CD4-positive, alpha-beta memory T cell (primary cell): ENCODE measurements around the gene FASLG. TPM values are rescaled to one million over a fixed set of nuclear protein-coding genes. Genes with fewer than 3 reads are reported as not detected.

Experiments used
- CTCF ChIA-PET: fragments of 350-600 bp; sonication (Branson Sonifier 250); formaldehyde crosslinking; loops from one replicate; lab custom pipeline; 2021; ENCODE audit warnings: inconsistent platforms; ENCODE audit not compliant: partially characterized antibody; lab: Charles Lee
- POLR2A ChIA-PET: fragments of 350-600 bp; sonication (Branson Sonifier 250); formaldehyde crosslinking; loops from one replicate; lab custom pipeline; 2021; ENCODE audit not compliant: partially characterized antibody; lab: Charles Lee
- DNase-seq, 5 donors: peaks; one replicate each; pipeline versions ENCODE4 v3.0.0 to v3.0.0-alpha.2; 2020 to 2022; ENCODE audit warnings: mixed read lengths in 1 of 5
- H3K27ac ChIP-seq: one replicate; pipeline ENCODE4 v1.7.0; 2013; ENCODE audit warnings: low read depth, low read length
- H3K27me3 ChIP-seq: 2 replicates; pipeline ENCODE4 v1.7.0; 2013; ENCODE audit warnings: mild to moderate bottlenecking, low read length, moderate library complexity; ENCODE audit not compliant: insufficient read depth
- H3K36me3 ChIP-seq: 2 replicates; pipeline ENCODE4 v1.7.0; 2013; ENCODE audit warnings: mild to moderate bottlenecking, low read length, moderate library complexity; ENCODE audit not compliant: insufficient read depth
- H3K4me1 ChIP-seq: 2 replicates; pipeline ENCODE4 v1.7.0; 2013; ENCODE audit warnings: mild to moderate bottlenecking, low read length, moderate library complexity; ENCODE audit not compliant: insufficient read depth
- H3K4me3 ChIP-seq, 2 donors: one replicate each; pipeline ENCODE4 v1.7.0; 2013; ENCODE audit warnings: low read length in 2 of 2, mild to moderate bottlenecking in 1 of 2
- H3K9me3 ChIP-seq, 2 donors: one replicate each; pipeline ENCODE4 v1.7.0; 2013; ENCODE audit warnings: low read length in 2 of 2, control low read depth in 1 of 2; ENCODE audit not compliant: control insufficient read depth in 1 of 2
- H3K27ac Mint-ChIP-seq, 7 donors: one replicate each; pipeline ENCODE4 v1.8.0; 2020 to 2021; ENCODE audit warnings: mixed read lengths in 7 of 7, mild to moderate bottlenecking in 6 of 7, inconsistent platforms in 3 of 7, moderate library complexity in 3 of 7
- H3K27me3 Mint-ChIP-seq, 2 donors: one replicate each; pipeline ENCODE4 v1.8.0; 2020 to 2021; ENCODE audit warnings: mixed read lengths in 2 of 2
- H3K36me3 Mint-ChIP-seq, 2 donors: one replicate each; pipeline ENCODE4 v1.8.0; 2020 to 2021; ENCODE audit warnings: mixed read lengths in 2 of 2, inconsistent platforms in 1 of 2, mild to moderate bottlenecking in 1 of 2
- H3K4me1 Mint-ChIP-seq, 4 donors: one replicate each; pipeline ENCODE4 v1.8.0; 2020 to 2021; ENCODE audit warnings: mixed read lengths in 4 of 4, mild to moderate bottlenecking in 1 of 4
- H3K4me3 Mint-ChIP-seq, 8 donors: one replicate each; pipeline ENCODE4 v1.8.0; 2020 to 2021; ENCODE audit warnings: mixed read lengths in 8 of 8, mild to moderate bottlenecking in 7 of 8, moderate library complexity in 6 of 8, inconsistent platforms in 3 of 8
- H3K9me3 Mint-ChIP-seq, 8 donors: one replicate each; pipeline ENCODE4 v1.8.0; 2020 to 2021; ENCODE audit warnings: mixed read lengths in 8 of 8, mild to moderate bottlenecking in 5 of 8, inconsistent platforms in 3 of 8, moderate library complexity in 1 of 8
- intact Hi-C: fragments of 100-400 bp; cut with micrococcal nuclease; formaldehyde crosslinking; loops from one replicate; pipeline ENCODE4 v1.15.1; 2023
- polyA plus RNA-seq, 2 donors: library from polyadenylated mRNA; unstranded; fragments of 300-500 nt; fragmentation: Illumina TruSeq; gene quantifications; one replicate each; pipeline ENCODE4 v1.2.3, GENCODE V29; 2021
- total RNA-seq, 2 experiments: library from RNA; stranded (reverse); gene quantifications; one replicate each; pipeline ENCODE4 v1.2.3, GENCODE V29; 2021

The FASLG gene
- total and polyA plus RNA-seq, 4 experiments from 2014 or later, result 0.81 to 4.9 (median 3.4) TPM

DNA sequence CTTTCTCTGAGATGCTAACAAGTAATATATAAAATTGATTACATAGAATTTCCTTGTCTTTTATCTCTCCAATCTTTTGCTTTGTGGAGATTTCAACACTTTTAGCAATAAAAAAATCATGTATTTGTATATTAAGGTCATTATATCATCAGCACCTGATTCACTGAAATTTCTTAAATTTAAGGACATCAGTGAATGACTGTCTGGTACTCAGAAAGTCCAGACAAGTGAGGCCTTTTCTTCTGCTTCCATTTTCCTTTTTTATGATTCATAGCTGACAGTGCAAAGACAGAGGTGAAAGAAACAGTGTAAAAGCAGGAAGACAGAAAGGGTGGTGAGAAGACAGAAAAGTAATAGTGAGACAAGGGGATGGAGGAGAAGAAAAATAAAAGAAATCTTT is 54.6 kb downstream of the FASLG start:
- POLR2A ChIA-PET, result interaction anchor here (0.9 kb wide), 1 partner anchor 14 kb away, joined by 4 read pairs; no protein-coding TSS in a partner anchor
- CTCF ChIA-PET, result interaction anchor here (1.1 kb wide), 1 partner anchor 14 kb away, joined by 3 read pairs; no protein-coding TSS in a partner anchor

More for the DNA sequence above, 54.6 kb downstream of the FASLG start:
- no peak overlapping the region for H3K4me3 Mint-ChIP-seq
- H3K4me3 ChIP-seq, result no peak overlapping the region
- no peaks in the 10 kb centered on the region for H3K36me3 Mint-ChIP-seq
- DNase-seq, result no peak
- no peaks in the 10 kb centered on the region for H3K36me3 ChIP-seq
- no peaks in the 10 kb centered on the region for H3K9me3 ChIP-seq
- H3K27me3 ChIP-seq, result no peaks in the 10 kb centered on the region
- no peaks in the 10 kb centered on the region for H3K9me3 Mint-ChIP-seq
- H3K4me1 Mint-ChIP-seq, result peaks cover 26 to 31% (median 28%) of the 10 kb centered on the region in 4 donors
- H3K27ac ChIP-seq, result no peak overlapping the region
- peaks cover 19% of the 10 kb centered on the region for H3K4me1 ChIP-seq
- intact Hi-C loops, result loop anchor here (2.0 kb wide), 1 partner anchor 17 kb away; no protein-coding TSS in a partner anchor
- no peak overlapping the region for H3K27ac Mint-ChIP-seq
- no peaks in the 10 kb centered on the region for H3K27me3 Mint-ChIP-seq

Other genes with a start within 250 kb of the FASLG start
- not detected for gene C1orf105, start 238.4 kb upstream of the FASLG start, total RNA-seq
- not detected for gene C1orf105, start 238.4 kb upstream of the FASLG start, polyA plus RNA-seq
- 10 to 100 TPM; 48.9 to 49.2 TPM for gene PIGC, start 215.0 kb upstream of the FASLG start, total RNA-seq
- gene PIGC, start 215.0 kb upstream of the FASLG start, polyA plus RNA-seq, result 100 to 1,000 TPM; 109 to 132 TPM
- 10 to 100 TPM; 71.6 to 74.4 TPM for gene SUCO, start 126.0 kb upstream of the FASLG start, total RNA-seq
- gene SUCO, start 126.0 kb upstream of the FASLG start, polyA plus RNA-seq, result 10 to 100 TPM; 12.2 to 16.7 TPM